Liver (tissue), 9 donors: ENCODE data around the gene RAVER2. TPM values are rescaled to one million over a fixed set of nuclear protein-coding genes. Genes with fewer than 3 reads are reported as not detected.

ENCODE experiments used
- DNase-seq: peaks from one replicate; pipeline ENCODE4 v3.0.0-alpha.2; 2017; ENCODE audit warnings: low spot score
- H3K27ac ChIP-seq, 2 donors: one replicate each; pipeline ENCODE4 v1.7.0; 2013; ENCODE audit warnings: inconsistent platforms in 2 of 2, low read length in 2 of 2, control low read depth in 1 of 2, low read depth in 1 of 2, mild to moderate bottlenecking in 1 of 2
- H3K27me3 ChIP-seq, 4 donors: one replicate each; pipeline versions ENCODE4 v1.6.1 to v1.7.0; 2013; ENCODE audit warnings: low read length in 3 of 4, inconsistent platforms in 1 of 4, mild to moderate bottlenecking in 1 of 4, moderate library complexity in 1 of 4; ENCODE audit not compliant: control insufficient read depth in 4 of 4, insufficient read depth in 4 of 4
- H3K36me3 ChIP-seq, 4 donors: one replicate each; pipeline versions ENCODE4 v1.6.1 to v1.7.0; 2013; ENCODE audit warnings: low read length in 3 of 4, mild to moderate bottlenecking in 3 of 4, low read depth in 1 of 4, moderate library complexity in 1 of 4; ENCODE audit not compliant: control insufficient read depth in 4 of 4, insufficient read depth in 3 of 4
- H3K4me1 ChIP-seq, 4 donors: one replicate each; pipeline versions ENCODE4 v1.6.1 to v1.7.0; 2013; ENCODE audit warnings: low read length in 3 of 4, mild to moderate bottlenecking in 3 of 4, moderate library complexity in 1 of 4; ENCODE audit not compliant: control insufficient read depth in 4 of 4, insufficient read depth in 4 of 4
- H3K4me3 ChIP-seq, 3 donors: one replicate each; pipeline versions ENCODE4 v1.6.1 to v1.7.0; 2013; ENCODE audit warnings: low read length in 3 of 3, control low read depth in 1 of 3, low read depth in 1 of 3, mild to moderate bottlenecking in 1 of 3
- H3K9ac ChIP-seq, 2 donors: one replicate each; pipeline ENCODE4 v1.7.0; 2013; ENCODE audit warnings: low read length in 2 of 2, mild to moderate bottlenecking in 2 of 2, moderate library complexity in 2 of 2, control low read depth in 1 of 2, low read depth in 1 of 2
- H3K9me3 ChIP-seq, 4 donors: one replicate each; pipeline versions ENCODE4 v1.6.1 to v1.7.0; 2013; ENCODE audit warnings: low read length in 3 of 4; ENCODE audit not compliant: control insufficient read depth in 4 of 4
- ATF3 ChIP-seq: IDR thresholded peaks from 2 replicates; pipeline ENCODE4 v1.6.1; 2016; ENCODE audit warnings: antibody characterized with exemption
- EGR1 ChIP-seq, 2 donors: IDR thresholded peaks; 2 replicates each; pipeline ENCODE4 v1.6.1; 2016 to 2018; ENCODE audit warnings: antibody characterized with exemption in 2 of 2, low read depth in 2 of 2
- FOXA1 ChIP-seq: IDR thresholded peaks from 2 replicates; pipeline ENCODE4 v1.6.1; 2016; ENCODE audit warnings: antibody characterized with exemption
- FOXA2 ChIP-seq: IDR thresholded peaks from 2 replicates; pipeline ENCODE4 v1.6.1; 2016; ENCODE audit warnings: antibody characterized with exemption
- GABPA ChIP-seq, 2 donors: IDR thresholded peaks in 1 of 2; conservative IDR thresholded peaks in 1 of 2; 2 replicates each; pipeline ENCODE4 v1.6.1; 2016; ENCODE audit warnings: antibody characterized with exemption in 2 of 2, mild to moderate bottlenecking in 1 of 2, moderate library complexity in 1 of 2
- HNF4A ChIP-seq, 2 donors: conservative IDR thresholded peaks; 2 replicates each; pipeline ENCODE4 v1.6.1; 2016; ENCODE audit warnings: antibody characterized with exemption in 2 of 2, mild to moderate bottlenecking in 2 of 2
- HNF4G ChIP-seq: IDR thresholded peaks from 2 replicates; pipeline ENCODE4 v1.6.1; 2016; ENCODE audit warnings: antibody characterized with exemption
- MAX ChIP-seq: IDR thresholded peaks from 2 replicates; pipeline ENCODE4 v1.6.1; 2016; ENCODE audit warnings: antibody characterized with exemption
- NR2F2 ChIP-seq: IDR thresholded peaks from 2 replicates; pipeline ENCODE4 v1.6.1; 2016; ENCODE audit warnings: antibody characterized with exemption
- RAD21 ChIP-seq, 2 donors: IDR thresholded peaks; 2 replicates each; pipeline ENCODE4 v1.6.1; 2016; ENCODE audit warnings: antibody characterized with exemption in 2 of 2, mild to moderate bottlenecking in 2 of 2
- REST ChIP-seq: IDR thresholded peaks from 2 replicates; pipeline ENCODE4 v1.6.1; 2016; ENCODE audit warnings: antibody characterized with exemption, mild to moderate bottlenecking
- RXRA ChIP-seq, 2 donors: IDR thresholded peaks; 2 replicates each; pipeline ENCODE4 v1.6.1; 2017 to 2018; ENCODE audit warnings: antibody characterized with exemption in 2 of 2, mild to moderate bottlenecking in 1 of 2
- SP1 ChIP-seq: IDR thresholded peaks from 2 replicates; pipeline ENCODE4 v1.6.1; 2018; ENCODE audit warnings: antibody characterized with exemption, mild to moderate bottlenecking
- TAF1 ChIP-seq: conservative IDR thresholded peaks from 2 replicates; pipeline ENCODE4 v1.6.1; 2016; ENCODE audit warnings: antibody characterized with exemption, mild to moderate bottlenecking
- YY1 ChIP-seq: IDR thresholded peaks from 2 replicates; pipeline ENCODE4 v1.6.1; 2016; ENCODE audit warnings: antibody characterized with exemption, mild to moderate bottlenecking
- ZBTB33 ChIP-seq: IDR thresholded peaks from 2 replicates; pipeline ENCODE4 v1.6.1; 2016; ENCODE audit warnings: antibody characterized with exemption
- WGBS: extraction: QIAGEN DNeasy Blood & Tissue Kit; methylation state at CpG from one replicate; pipeline ENCODE4 v1.1.7; 2013; 5-methylcytosine and 5-hydroxymethylcytosine counted together
- polyA plus RNA-seq, 2 donors: library from polyadenylated mRNA; stranded (reverse) in 1 of 2; unstranded in 1 of 2; fragments of 200-250 nt in 1 of 2; fragments of >200 nt in 1 of 2; fragmentation: Nextera tagmentation in 1 of 2; extraction: Ambion mirVana in 1 of 2; gene quantifications; one replicate each; pipeline versions ENCODE4 v1.2.1 to v1.2.3, GENCODE V29; 2013 to 2015
- total RNA-seq, 2 donors: library from RNA; depleted of rRNA; stranded (reverse); fragments of >200 nt; gene quantifications; one replicate each; pipeline ENCODE4 v1.2.3, GENCODE V29; 2014
- TF ChIP-seq, protein P1 (sequence below): fragments of 150-350 bp; IDR thresholded peaks from 2 replicates; pipeline ENCODE4 v1.5.1; 2017; ENCODE audit warnings: improper control_type of control experiment, low read depth, low read length; ENCODE audit not compliant: missing input control
- donor health status: healthy.
- donor health status: healthy.
- donor health status: healthy.
- donor health status: healthy.
- donor health status: healthy.

Gene RAVER2
- total and polyA plus RNA-seq, 4 donors = 0.40 to 6.7 (median 0.96) TPM

DNA sequence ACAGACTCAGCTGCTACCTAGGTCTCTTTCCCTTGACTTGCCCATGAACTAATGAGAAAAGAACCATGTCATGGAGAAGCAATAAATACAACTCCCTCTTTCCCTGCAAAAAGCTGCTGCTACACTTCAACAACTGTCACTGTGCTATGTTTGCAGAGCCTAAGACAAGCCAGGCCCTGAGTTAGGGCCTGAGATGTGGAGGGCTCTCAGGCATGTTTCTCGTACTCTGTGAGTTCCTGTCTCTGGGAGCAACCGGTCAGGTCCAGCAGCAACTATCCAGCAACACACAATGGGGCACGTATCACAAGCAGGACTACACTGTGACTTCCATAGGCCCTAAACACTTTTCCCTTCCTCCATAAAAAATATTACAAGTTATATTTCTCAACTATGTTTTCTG lies 129.8 kb downstream of the RAVER2 start:
- H3K4me1 ChIP-seq = no peaks in the 10 kb centered on the region
- no peak for TF ChIP-seq EGR1 (IDR thresholded peaks at IDR 0.05; ENCODE audit: low read depth in 2 of 2)
- no peak for TF ChIP-seq RAD21 (IDR thresholded peaks at IDR 0.05)
- no peak for TF ChIP-seq SP1
- no peak for TF ChIP-seq ZBTB33
- TF ChIP-seq YY1 = no peak
- no peak for TF ChIP-seq REST
- no peak for TF ChIP-seq RXRA (IDR thresholded peaks at IDR 0.05)
- no peak for DNase-seq
- H3K27me3 ChIP-seq = no peaks in the 10 kb centered on the region
- WGBS = 88% methylated on average over 3 of the region's 3 CpGs
- H3K9me3 ChIP-seq = no peaks in the 10 kb centered on the region
- peaks cover 0 to 54% (median 46%) of the 10 kb centered on the region in 4 donors for H3K36me3 ChIP-seq
- H3K4me3 ChIP-seq = no peak overlapping the region
- no peak overlapping the region for H3K9ac ChIP-seq
- no peak overlapping the region for H3K27ac ChIP-seq

DNA sequence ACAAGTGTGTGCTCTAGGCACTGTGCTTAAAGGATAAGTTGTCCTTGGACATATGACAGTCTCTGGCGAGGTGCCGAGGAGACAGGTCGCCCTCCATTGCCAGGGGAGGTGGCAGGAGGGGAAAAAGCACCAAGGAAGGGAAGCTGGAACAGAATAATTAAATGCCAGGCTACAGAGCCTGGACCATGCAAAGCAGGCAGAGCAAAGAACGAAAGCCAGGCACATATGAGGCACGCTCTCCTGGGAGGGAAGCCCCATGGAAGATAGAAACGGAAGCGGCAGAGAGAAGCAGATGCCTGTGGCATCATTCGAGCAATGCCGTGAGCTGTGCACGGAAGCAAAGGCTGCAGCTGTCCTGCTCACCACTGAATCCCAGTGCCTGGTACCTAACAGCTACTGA lies 130.2 kb downstream of the RAVER2 start:
- 94% methylated on average over 10 of the region's 10 CpGs for WGBS
- Histone ChIP-seq H3K36me3 (peaks cover 0 to 50% (median 46%) of the 10 kb centered on the region in 4 donors), H3K9me3 (no peaks in the 10 kb centered on the region), H3K9ac (no peak overlapping the region), H3K27ac (no peak overlapping the region), H3K4me1 (no peaks in the 10 kb centered on the region), H3K27me3 (no peaks in the 10 kb centered on the region), H3K4me3 (no peak overlapping the region)
- TF ChIP-seq REST (no peak), HNF4A (conservative IDR thresholded peaks at IDR 0.05) (no peak), GABPA (IDR thresholded peaks at IDR 0.05 in 1 of 2, conservative IDR thresholded peaks at IDR 0.05 in 1 of 2) (no peak), ATF3 (no peak), MAX (no peak), TAF1 (no peak), NR2F2 (no peak), SP1 (no peak), RAD21 (IDR thresholded peaks at IDR 0.05) (no peak), ZBTB33 (no peak), YY1 (no peak), FOXA2 (no peak), HNF4G (no peak), FOXA1 (no peak), EGR1 (IDR thresholded peaks at IDR 0.05; ENCODE audit: low read depth in 2 of 2) (no peak)
- TF ChIP-seq, protein P1, sequence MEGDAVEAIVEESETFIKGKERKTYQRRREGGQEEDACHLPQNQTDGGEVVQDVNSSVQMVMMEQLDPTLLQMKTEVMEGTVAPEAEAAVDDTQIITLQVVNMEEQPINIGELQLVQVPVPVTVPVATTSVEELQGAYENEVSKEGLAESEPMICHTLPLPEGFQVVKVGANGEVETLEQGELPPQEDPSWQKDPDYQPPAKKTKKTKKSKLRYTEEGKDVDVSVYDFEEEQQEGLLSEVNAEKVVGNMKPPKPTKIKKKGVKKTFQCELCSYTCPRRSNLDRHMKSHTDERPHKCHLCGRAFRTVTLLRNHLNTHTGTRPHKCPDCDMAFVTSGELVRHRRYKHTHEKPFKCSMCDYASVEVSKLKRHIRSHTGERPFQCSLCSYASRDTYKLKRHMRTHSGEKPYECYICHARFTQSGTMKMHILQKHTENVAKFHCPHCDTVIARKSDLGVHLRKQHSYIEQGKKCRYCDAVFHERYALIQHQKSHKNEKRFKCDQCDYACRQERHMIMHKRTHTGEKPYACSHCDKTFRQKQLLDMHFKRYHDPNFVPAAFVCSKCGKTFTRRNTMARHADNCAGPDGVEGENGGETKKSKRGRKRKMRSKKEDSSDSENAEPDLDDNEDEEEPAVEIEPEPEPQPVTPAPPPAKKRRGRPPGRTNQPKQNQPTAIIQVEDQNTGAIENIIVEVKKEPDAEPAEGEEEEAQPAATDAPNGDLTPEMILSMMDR = no peak
- DNase-seq = no peak
